Neural cell (in vitro differentiated cells): ENCODE measurements around the gene EDARADD. TPM values are rescaled to one million over a fixed set of nuclear protein-coding genes. Genes with fewer than 3 reads are reported as not detected.

Source experiments
- H2AFZ ChIP-seq: fragments of 200-600, 300-800 bp; sonication (generic), shearing (Covaris generic); 2 replicates; pipeline ENCODE4 v1.6.0; 2014; ENCODE audit warnings: low read depth, mild to moderate bottlenecking, antibody characterized with exemption, low read length, moderate library complexity
- H3F3A ChIP-seq: fragments of 200-600 bp; shearing (Covaris generic); 2 replicates; pipeline ENCODE4 v1.6.1; 2016; ENCODE audit warnings: mild to moderate bottlenecking, moderate library complexity, mixed read lengths, antibody characterized with exemption, low read length; ENCODE audit not compliant: insufficient read depth, poor library complexity, severe bottlenecking
- H3K27ac ChIP-seq: fragments of 200-600, 300-800 bp; sonication (generic), shearing (Covaris generic); 2 replicates; pipeline ENCODE4 v1.5.1; 2014; ENCODE audit warnings: mild to moderate bottlenecking, low read length, moderate library complexity
- H3K27me3 ChIP-seq: fragments of 300-800, 200-600 bp; sonication (generic), shearing (Covaris generic); 2 replicates; pipeline ENCODE4 v1.6.0; 2014; ENCODE audit warnings: mild to moderate bottlenecking, low read depth, low read length, moderate library complexity; ENCODE audit not compliant: insufficient read depth
- H3K36me3 ChIP-seq: fragments of 300-800, 200-600 bp; sonication (generic), shearing (Covaris generic); 2 replicates; pipeline ENCODE4 v1.5.1; 2014; ENCODE audit warnings: mild to moderate bottlenecking, antibody characterized with exemption, low read length, moderate library complexity; ENCODE audit not compliant: insufficient read depth
- H3K4me2 ChIP-seq: fragments of 300-800, 200-600 bp; sonication (generic), shearing (Covaris generic); 2 replicates; pipeline ENCODE4 v1.6.0; 2014; ENCODE audit warnings: mild to moderate bottlenecking, low read length
- H3K4me3 ChIP-seq: fragments of 300-800, 200-600 bp; sonication (generic), shearing (Covaris generic); 2 replicates; pipeline ENCODE4 v1.5.1; 2014; ENCODE audit warnings: mild to moderate bottlenecking, low read length, moderate library complexity
- H3K79me2 ChIP-seq: fragments of 200-600 bp; shearing (Covaris generic); replicated peaks from 2 replicates; pipeline ENCODE4 v1.6.0; 2014; ENCODE audit warnings: mild to moderate bottlenecking, low read length, moderate library complexity; ENCODE audit not compliant: insufficient read depth
- H3K9ac ChIP-seq: fragments of 300-800, 200-600 bp; sonication (generic), shearing (Covaris generic); 2 replicates; pipeline ENCODE4 v1.6.1; 2016; ENCODE audit warnings: mild to moderate bottlenecking, low read length, mixed read lengths
- H3K9me2 ChIP-seq: fragments of 200-600 bp; shearing (Covaris generic); 2 replicates; pipeline ENCODE4 v1.6.1; 2016; ENCODE audit warnings: mild to moderate bottlenecking, low read length, mixed read lengths; ENCODE audit not compliant: insufficient read depth
- H3K9me3 ChIP-seq: fragments of 200-600, 300-800 bp; sonication (generic), shearing (Covaris generic); 2 replicates; pipeline ENCODE4 v1.6.1; 2016; ENCODE audit warnings: mild to moderate bottlenecking, mixed run types, low read length, moderate library complexity, mixed read lengths
- H4K20me1 ChIP-seq: fragments of 200-600 bp; shearing (Covaris generic); 2 replicates; pipeline ENCODE4 v1.6.1; 2016; ENCODE audit warnings: mild to moderate bottlenecking, mixed run types; ENCODE audit not compliant: insufficient read depth
- CTCF ChIP-seq: fragments of 450-650 bp; IDR thresholded peaks from 2 replicates; pipeline ENCODE4 v1.5.1; 2014; ENCODE audit warnings: antibody characterized with exemption, mild to moderate bottlenecking, moderate library complexity; ENCODE audit not compliant: poor library complexity, severe bottlenecking
- EP300 ChIP-seq: fragments of 450-650 bp; conservative IDR thresholded peaks from 2 replicates; pipeline ENCODE4 v1.6.1; 2014; ENCODE audit warnings: antibody characterized with exemption, mild to moderate bottlenecking, moderate library complexity; ENCODE audit not compliant: poor library complexity, severe bottlenecking
- EZH2 ChIP-seq: fragments of 200-600, 300-800 bp; shearing (Covaris generic), sonication (generic); IDR thresholded peaks from 2 replicates; pipeline ENCODE4 v1.6.1; 2014; ENCODE audit warnings: antibody characterized with exemption, low read length, borderline replicate concordance, mild to moderate bottlenecking; ENCODE audit not compliant: insufficient read depth, poor library complexity, severe bottlenecking
- MXI1 ChIP-seq: fragments of 450-650 bp; conservative IDR thresholded peaks from 2 replicates; pipeline ENCODE4 v1.6.1; 2014; ENCODE audit warnings: antibody characterized with exemption, mild to moderate bottlenecking; ENCODE audit not compliant: poor library complexity, severe bottlenecking
- POLR2AphosphoS5 ChIP-seq: IDR thresholded peaks from 2 replicates; pipeline ENCODE4 v1.6.1; 2012
- RAD21 ChIP-seq: fragments of 450-650 bp; conservative IDR thresholded peaks from 2 replicates; pipeline ENCODE4 v1.6.1; 2014; ENCODE audit warnings: antibody characterized with exemption, mild to moderate bottlenecking, moderate library complexity
- SMC3 ChIP-seq: fragments of 450-650 bp; conservative IDR thresholded peaks from 2 replicates; pipeline ENCODE4 v1.6.1; 2014; ENCODE audit warnings: antibody characterized with exemption, mild to moderate bottlenecking, moderate library complexity; ENCODE audit not compliant: poor library complexity
- TAF1 ChIP-seq: IDR thresholded peaks from 2 replicates; pipeline ENCODE4 v1.6.1; 2012; ENCODE audit warnings: low read depth
- polyA plus RNA-seq: library from polyadenylated mRNA; depleted of rRNA; stranded (reverse); fragments of >200 nt; gene quantifications from 2 replicates; pipeline ENCODE4 v1.2.3, GENCODE V29; 2014
- TF ChIP-seq, protein P1 (sequence below): IDR thresholded peaks from 2 replicates; pipeline ENCODE4 v1.6.1; 2012; ENCODE audit warnings: borderline replicate concordance

Gene EDARADD
- polyA plus RNA-seq, 1 donor from 2014 or later: 0.17 TPM

DNA sequence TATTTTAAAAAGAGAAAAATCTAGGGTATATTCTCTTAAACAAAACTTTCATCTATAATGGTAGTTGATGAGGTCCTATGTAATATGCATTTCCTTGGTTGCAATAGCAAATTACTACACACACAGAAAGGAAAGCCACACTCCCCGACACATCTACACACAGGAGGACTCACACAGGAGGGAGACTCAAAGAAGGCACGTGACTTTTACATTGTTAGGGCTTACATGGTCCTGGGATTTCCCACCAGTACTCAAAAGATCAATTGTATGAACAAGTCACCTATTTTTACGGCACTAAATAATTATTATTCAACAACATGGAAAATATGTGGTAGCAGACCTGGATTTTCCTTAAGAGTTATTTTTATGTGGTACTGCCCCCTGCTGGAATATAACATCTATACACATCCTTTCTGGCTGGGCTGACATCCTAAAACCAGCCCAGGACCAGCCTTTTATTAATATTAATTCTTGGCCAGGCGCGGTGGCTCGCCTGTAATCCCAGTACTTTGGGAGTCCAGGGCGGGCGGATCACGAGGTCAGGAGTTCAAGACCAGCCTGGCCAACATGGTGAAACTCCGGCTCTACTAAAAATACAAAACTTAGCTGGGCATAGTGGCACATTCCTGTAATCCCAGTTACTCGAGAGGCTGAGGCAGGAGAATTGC is 95.8 kb downstream of the EDARADD start:
- H3K9me3 ChIP-seq: no peaks in the 10 kb centered on the region
- no peaks in the 10 kb centered on the region for H3K36me3 ChIP-seq
- H3K79me2 ChIP-seq: no peaks in the 10 kb centered on the region
- H3K9ac ChIP-seq: no peak overlapping the region
- no peaks in the 10 kb centered on the region for H3F3A ChIP-seq
- no peak overlapping the region for H3K4me3 ChIP-seq
- TF ChIP-seq, protein P1, sequence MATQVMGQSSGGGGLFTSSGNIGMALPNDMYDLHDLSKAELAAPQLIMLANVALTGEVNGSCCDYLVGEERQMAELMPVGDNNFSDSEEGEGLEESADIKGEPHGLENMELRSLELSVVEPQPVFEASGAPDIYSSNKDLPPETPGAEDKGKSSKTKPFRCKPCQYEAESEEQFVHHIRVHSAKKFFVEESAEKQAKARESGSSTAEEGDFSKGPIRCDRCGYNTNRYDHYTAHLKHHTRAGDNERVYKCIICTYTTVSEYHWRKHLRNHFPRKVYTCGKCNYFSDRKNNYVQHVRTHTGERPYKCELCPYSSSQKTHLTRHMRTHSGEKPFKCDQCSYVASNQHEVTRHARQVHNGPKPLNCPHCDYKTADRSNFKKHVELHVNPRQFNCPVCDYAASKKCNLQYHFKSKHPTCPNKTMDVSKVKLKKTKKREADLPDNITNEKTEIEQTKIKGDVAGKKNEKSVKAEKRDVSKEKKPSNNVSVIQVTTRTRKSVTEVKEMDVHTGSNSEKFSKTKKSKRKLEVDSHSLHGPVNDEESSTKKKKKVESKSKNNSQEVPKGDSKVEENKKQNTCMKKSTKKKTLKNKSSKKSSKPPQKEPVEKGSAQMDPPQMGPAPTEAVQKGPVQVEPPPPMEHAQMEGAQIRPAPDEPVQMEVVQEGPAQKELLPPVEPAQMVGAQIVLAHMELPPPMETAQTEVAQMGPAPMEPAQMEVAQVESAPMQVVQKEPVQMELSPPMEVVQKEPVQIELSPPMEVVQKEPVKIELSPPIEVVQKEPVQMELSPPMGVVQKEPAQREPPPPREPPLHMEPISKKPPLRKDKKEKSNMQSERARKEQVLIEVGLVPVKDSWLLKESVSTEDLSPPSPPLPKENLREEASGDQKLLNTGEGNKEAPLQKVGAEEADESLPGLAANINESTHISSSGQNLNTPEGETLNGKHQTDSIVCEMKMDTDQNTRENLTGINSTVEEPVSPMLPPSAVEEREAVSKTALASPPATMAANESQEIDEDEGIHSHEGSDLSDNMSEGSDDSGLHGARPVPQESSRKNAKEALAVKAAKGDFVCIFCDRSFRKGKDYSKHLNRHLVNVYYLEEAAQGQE: no peak
- no peak for TF ChIP-seq EP300
- no peak for TF ChIP-seq POLR2AphosphoS5
- TF ChIP-seq EZH2: no peak
- TF ChIP-seq TAF1: no peak
- peak; percentile 73 for TF ChIP-seq RAD21
- peak; percentile 81 for TF ChIP-seq SMC3
- peak; percentile 68 for TF ChIP-seq CTCF
- no peak for TF ChIP-seq MXI1
- no peak overlapping the region for H3K4me2 ChIP-seq
- no peaks in the 10 kb centered on the region for H3K27me3 ChIP-seq
- H3K9me2 ChIP-seq: no peaks in the 10 kb centered on the region
- H2AFZ ChIP-seq: no peak overlapping the region
- H4K20me1 ChIP-seq: no peaks in the 10 kb centered on the region
- H3K27ac ChIP-seq: no peak overlapping the region

DNA sequence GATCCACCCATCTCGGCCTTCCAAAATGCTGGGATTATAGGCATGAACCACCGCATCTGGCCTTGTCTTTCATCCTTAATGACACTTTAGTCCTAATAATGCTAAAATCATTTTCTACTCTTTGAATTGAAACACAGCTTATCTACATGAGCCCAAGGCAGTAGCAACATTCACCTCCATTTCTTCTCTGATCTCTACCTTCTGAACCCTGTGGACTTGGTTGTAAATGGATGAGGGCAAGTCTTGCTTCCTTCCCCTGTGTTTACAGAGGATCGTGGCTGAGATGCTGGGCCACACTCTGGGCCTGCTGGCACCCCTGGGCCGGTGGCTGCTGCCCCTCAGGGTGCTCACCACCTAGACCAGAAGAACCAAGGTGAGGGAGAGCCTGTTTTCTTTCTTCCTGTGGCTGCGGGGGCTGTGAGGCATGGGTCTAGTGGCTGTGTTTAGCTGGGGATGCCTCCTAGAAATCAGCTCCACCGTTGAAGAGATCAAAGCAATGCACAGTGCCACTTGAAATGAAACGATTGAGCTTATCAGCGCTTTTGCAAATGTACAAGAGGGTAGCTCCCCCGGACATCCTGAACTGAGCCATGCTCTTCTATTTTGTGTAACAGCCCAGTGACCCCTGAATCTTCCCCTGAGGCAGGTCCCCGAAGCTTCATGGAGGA is 97.5 kb downstream of the EDARADD start:
- H3K4me2 ChIP-seq: no peak overlapping the region
- no peaks in the 10 kb centered on the region for H4K20me1 ChIP-seq
- H3K27me3 ChIP-seq: no peaks in the 10 kb centered on the region
- H3K9me3 ChIP-seq: no peaks in the 10 kb centered on the region
- H3F3A ChIP-seq: no peaks in the 10 kb centered on the region
- H3K9me2 ChIP-seq: no peaks in the 10 kb centered on the region
- H2AFZ ChIP-seq: no peak overlapping the region
- H3K9ac ChIP-seq: no peak overlapping the region
- no peak for TF ChIP-seq SMC3
- no peak for TF ChIP-seq CTCF
- no peak for TF ChIP-seq EP300
- no peak for TF ChIP-seq TAF1
- TF ChIP-seq, protein P1: no peak
- TF ChIP-seq MXI1: no peak
- no peak for TF ChIP-seq POLR2AphosphoS5
- TF ChIP-seq EZH2: no peak
- no peak for TF ChIP-seq RAD21
- H3K36me3 ChIP-seq: no peaks in the 10 kb centered on the region
- H3K4me3 ChIP-seq: no peak overlapping the region
- H3K79me2 ChIP-seq: no peaks in the 10 kb centered on the region
- no peak overlapping the region for H3K27ac ChIP-seq
